ENCODE measurements around the gene NACA2. TPM values are rescaled to one million over a fixed set of nuclear protein-coding genes. Genes with fewer than 3 reads are reported as not detected.

Gene NACA2
- total and polyA plus RNA-seq, 2 of the 8 experiments (the other 6 are each of a cell fraction or from before 2014, with no cell fraction given): not detected

GRCh38 chr17:61595418-61596186 lies 4.6 kb upstream of the NACA2 start:
- H3K18ac ChIP-seq (ENCODE audit: extremely low read depth, low read length): no peak overlapping the region
- no peaks in the 10 kb centered on the region for H3K27me3 ChIP-seq (replicated peaks in 1 of 4; ENCODE audit: control insufficient read depth in 3 of 4, extremely low read depth in 1 of 4, insufficient read depth in 3 of 4, low read length in 3 of 4)
- H2BK12ac ChIP-seq (ENCODE audit: low read depth, low read length): no peak overlapping the region
- no peaks in the 10 kb centered on the region for H3K9me3 ChIP-seq (ENCODE audit: insufficient read depth in 2 of 2, low read depth in 1 of 2, low read length in 1 of 2)
- no peak overlapping the region for H2AK5ac ChIP-seq (ENCODE audit: low read depth, low read length)
- CTCF ChIA-PET (ENCODE audit: partially characterized antibody): no interaction called here
- no peak overlapping the region for H4K91ac ChIP-seq (replicated peaks; ENCODE audit: insufficient read length, low read length)
- no peak overlapping the region for H2AFZ ChIP-seq (ENCODE audit: low read length)
- H4K8ac ChIP-seq (ENCODE audit: extremely low read depth, insufficient read depth, low read length): no peak overlapping the region
- no peaks in the 10 kb centered on the region for H4K20me1 ChIP-seq (replicated peaks in 1 of 2; ENCODE audit: control insufficient read depth in 1 of 2, insufficient read depth in 2 of 2, low read length in 2 of 2)
- H3K56ac ChIP-seq (replicated peaks; ENCODE audit: insufficient read length, low read depth, low read length): no peak overlapping the region
- no peak overlapping the region for H3K4me3 ChIP-seq (ENCODE audit: extremely low read depth in 1 of 4, insufficient read depth in 2 of 4, low read depth in 3 of 4, low read length in 4 of 4)
- no peak overlapping the region for H3K9ac ChIP-seq (replicated peaks in 1 of 4; ENCODE audit: extremely low read depth in 1 of 4, low read depth in 3 of 4, low read length in 3 of 4)
- 89% methylated on average over 7 of the region's 7 CpGs; no CpG with 5 or more reads in 1 of the 2 experiments for WGBS, 2 experiments (ENCODE audit: extremely low coverage in 1 of 2, insufficient coverage in 1 of 2, insufficient read length in 1 of 2, insufficient replicate concordance in 2 of 2, low coverage in 1 of 2, low lambda C conversion rate in 2 of 2, missing lambda C conversion rate in 1 of 2)
- no peaks in the 10 kb centered on the region for H3K4me1 ChIP-seq (replicated peaks in 1 of 4; ENCODE audit: control insufficient read depth in 3 of 4, insufficient read depth in 4 of 4, low read length in 3 of 4)
- no peak overlapping the region for H3K23ac ChIP-seq (ENCODE audit: insufficient read length)
- H3K79me2 ChIP-seq (ENCODE audit: control insufficient read depth in 1 of 2, insufficient read depth in 2 of 2, low read length in 2 of 2): no peaks in the 10 kb centered on the region
- no peak overlapping the region for H2BK5ac ChIP-seq (ENCODE audit: low read depth, low read length)
- no peak overlapping the region for H3K14ac ChIP-seq (ENCODE audit: insufficient read length)
- FAIRE-seq (no peak), DNase-seq (ENCODE audit: low read depth in 1 of 2, low spot score in 2 of 2) (no peak)
- H3K79me1 ChIP-seq (ENCODE audit: low read depth, low read length): no peaks in the 10 kb centered on the region
- no peak overlapping the region for H2BK120ac ChIP-seq (replicated peaks; ENCODE audit: low read depth, low read length)
- no peak overlapping the region for H2BK15ac ChIP-seq (ENCODE audit: low read length)
- POLR2A ChIA-PET (ENCODE audit: partially characterized antibody): no interaction called here
- no peaks in the 10 kb centered on the region for H3K23me2 ChIP-seq (ENCODE audit: low read depth, low read length)
- no peak overlapping the region for H3K4me2 ChIP-seq (ENCODE audit: insufficient read depth in 1 of 2, low read depth in 2 of 2, low read length in 2 of 2)
- no peak overlapping the region for H3K4ac ChIP-seq (replicated peaks; ENCODE audit: insufficient read length, low read depth, low read length)
- H2BK20ac ChIP-seq (ENCODE audit: low read length): no peak overlapping the region
- no peak overlapping the region for H4K5ac ChIP-seq (ENCODE audit: insufficient read length, low read depth, low read length)
- no peaks in the 10 kb centered on the region for H3K36me3 ChIP-seq (ENCODE audit: control insufficient read depth in 2 of 4, insufficient read depth in 4 of 4, low read length in 3 of 4)
- H3K27ac ChIP-seq (ENCODE audit: low read depth, low read length): no peak overlapping the region
- no peak for TF ChIP-seq SUZ12 (IDR thresholded peaks at IDR 0.05; ENCODE audit: low read length)
- no peak for TF ChIP-seq EGR1 (IDR thresholded peaks at IDR 0.05; ENCODE audit: borderline replicate concordance, low read depth, low read length)
- TF ChIP-seq TCF12 (IDR thresholded peaks at IDR 0.05; ENCODE audit: low read depth, low read length): no peak
- TF ChIP-seq SIX5 (IDR thresholded peaks at IDR 0.05; ENCODE audit: low read depth, low read length): no peak
- no peak for TF ChIP-seq POLR2AphosphoS5 (IDR thresholded peaks at IDR 0.05; ENCODE audit: low read depth, low read length)
- no peak for TF ChIP-seq ZNF274 (IDR thresholded peaks at IDR 0.05; ENCODE audit: borderline replicate concordance, extremely low read depth, low read length)
- TF ChIP-seq, protein P1, sequence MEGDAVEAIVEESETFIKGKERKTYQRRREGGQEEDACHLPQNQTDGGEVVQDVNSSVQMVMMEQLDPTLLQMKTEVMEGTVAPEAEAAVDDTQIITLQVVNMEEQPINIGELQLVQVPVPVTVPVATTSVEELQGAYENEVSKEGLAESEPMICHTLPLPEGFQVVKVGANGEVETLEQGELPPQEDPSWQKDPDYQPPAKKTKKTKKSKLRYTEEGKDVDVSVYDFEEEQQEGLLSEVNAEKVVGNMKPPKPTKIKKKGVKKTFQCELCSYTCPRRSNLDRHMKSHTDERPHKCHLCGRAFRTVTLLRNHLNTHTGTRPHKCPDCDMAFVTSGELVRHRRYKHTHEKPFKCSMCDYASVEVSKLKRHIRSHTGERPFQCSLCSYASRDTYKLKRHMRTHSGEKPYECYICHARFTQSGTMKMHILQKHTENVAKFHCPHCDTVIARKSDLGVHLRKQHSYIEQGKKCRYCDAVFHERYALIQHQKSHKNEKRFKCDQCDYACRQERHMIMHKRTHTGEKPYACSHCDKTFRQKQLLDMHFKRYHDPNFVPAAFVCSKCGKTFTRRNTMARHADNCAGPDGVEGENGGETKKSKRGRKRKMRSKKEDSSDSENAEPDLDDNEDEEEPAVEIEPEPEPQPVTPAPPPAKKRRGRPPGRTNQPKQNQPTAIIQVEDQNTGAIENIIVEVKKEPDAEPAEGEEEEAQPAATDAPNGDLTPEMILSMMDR (IDR thresholded peaks at IDR 0.05; ENCODE audit: control extremely low read depth in 1 of 3, insufficient read depth in 1 of 3, low read depth in 1 of 3, low read length in 3 of 3): no peak
- TF ChIP-seq, protein P2, sequence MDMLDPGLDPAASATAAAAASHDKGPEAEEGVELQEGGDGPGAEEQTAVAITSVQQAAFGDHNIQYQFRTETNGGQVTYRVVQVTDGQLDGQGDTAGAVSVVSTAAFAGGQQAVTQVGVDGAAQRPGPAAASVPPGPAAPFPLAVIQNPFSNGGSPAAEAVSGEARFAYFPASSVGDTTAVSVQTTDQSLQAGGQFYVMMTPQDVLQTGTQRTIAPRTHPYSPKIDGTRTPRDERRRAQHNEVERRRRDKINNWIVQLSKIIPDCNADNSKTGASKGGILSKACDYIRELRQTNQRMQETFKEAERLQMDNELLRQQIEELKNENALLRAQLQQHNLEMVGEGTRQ (IDR thresholded peaks at IDR 0.05; ENCODE audit: low read length): no peak
- TF ChIP-seq TAF1 (IDR thresholded peaks at IDR 0.05; ENCODE audit: low read depth, low read length): no peak
- TF ChIP-seq CREB1 (IDR thresholded peaks at IDR 0.05): no peak
